IMR-90 (cell line): ENCODE data around the gene SH3RF3. TPM values are rescaled to one million over a fixed set of nuclear protein-coding genes. Genes with fewer than 3 reads are reported as not detected.

Experiments
- ATAC-seq: fragments of 200-7000 bp; cut with Tn5 transposase; 2 replicates; pipeline ENCODE4 v1.9.1; 2020; ENCODE audit warnings: low read depth, mild to moderate bottlenecking, moderate library complexity
- BruUV-seq: library from RNA; stranded (reverse); fragments of 400-500 nt; replicated peaks from 2 replicates; lab custom pipeline; 2021; lab: Mats Ljungman, UMichigan
- CTCF ChIA-PET: fragments of 300-600 bp; formaldehyde crosslinking; extraction: SDS; loops from one replicate; lab custom pipeline; 2021; ENCODE audit warnings: antibody characterized with exemption; lab: Yijun Ruan, JAX
- POLR2A ChIA-PET: fragments of 300-600 bp; sonication (Branson Sonifier 250); formaldehyde crosslinking; loops from one replicate; lab custom pipeline; 2022; ENCODE audit warnings: antibody characterized with exemption; ENCODE audit not compliant: unreplicated experiment; lab: Charles Lee
- DNase-seq: peaks from one replicate; pipeline ENCODE4 v3.0.0; 2013
- H2AFZ ChIP-seq: replicated peaks from 2 replicates; pipeline ENCODE3; 2013; ENCODE audit warnings: low read length, mild to moderate bottlenecking; ENCODE audit not compliant: poor library complexity
- H2AK5ac ChIP-seq: 2 replicates; pipeline ENCODE4 v1.6.1; 2013; ENCODE audit warnings: low read depth, low read length, inconsistent platforms
- H2AK9ac ChIP-seq: replicated peaks from 2 replicates; pipeline ENCODE3; 2013; ENCODE audit warnings: mild to moderate bottlenecking, low read depth, low read length, moderate library complexity; ENCODE audit not compliant: poor library complexity
- H2BK120ac ChIP-seq: 2 replicates; pipeline ENCODE4 v1.6.1; 2013; ENCODE audit warnings: low read depth, low read length, inconsistent platforms
- H2BK15ac ChIP-seq: 3 replicates; pipeline ENCODE4 v1.6.1; 2013; ENCODE audit warnings: low read depth, low read length, inconsistent platforms
- H2BK20ac ChIP-seq: 2 replicates; pipeline ENCODE4 v1.6.1; 2013; ENCODE audit warnings: low read depth, mild to moderate bottlenecking, inconsistent platforms, low read length, moderate library complexity
- H2BK5ac ChIP-seq: 2 replicates; pipeline ENCODE4 v1.6.1; 2013; ENCODE audit warnings: mild to moderate bottlenecking, low read depth, low read length, inconsistent platforms; ENCODE audit not compliant: poor library complexity, severe bottlenecking
- H3K14ac ChIP-seq: replicated peaks from 2 replicates; pipeline ENCODE4 v1.6.1; 2013; ENCODE audit warnings: low read depth, low read length, inconsistent platforms
- H3K18ac ChIP-seq: 2 replicates; pipeline ENCODE4 v1.6.1; 2013; ENCODE audit warnings: low read depth, low read length, control low read depth
- H3K23ac ChIP-seq: 2 replicates; pipeline ENCODE4 v1.6.1; 2013; ENCODE audit warnings: low read depth, low read length, inconsistent platforms
- H3K27ac ChIP-seq: 2 replicates; pipeline ENCODE4 v1.5.1; 2013; ENCODE audit warnings: mild to moderate bottlenecking, control low read depth, low read length; ENCODE audit not compliant: insufficient read depth
- H3K27me3 ChIP-seq: 2 replicates; pipeline ENCODE4 v1.6.1; 2013; ENCODE audit warnings: low read length; ENCODE audit not compliant: control insufficient read depth, insufficient read depth
- H3K36me3 ChIP-seq: 2 replicates; pipeline ENCODE4 v1.6.1; 2013; ENCODE audit warnings: low read length, mixed read lengths; ENCODE audit not compliant: control insufficient read depth, insufficient read depth
- H3K4ac ChIP-seq: 2 replicates; pipeline ENCODE4 v1.6.1; 2013; ENCODE audit warnings: low read depth, low read length, inconsistent platforms
- H3K4me1 ChIP-seq: 2 replicates; pipeline ENCODE4 v1.6.1; 2013; ENCODE audit warnings: low read length, mixed read lengths; ENCODE audit not compliant: control insufficient read depth, insufficient read depth
- H3K4me2 ChIP-seq: 2 replicates; pipeline ENCODE4 v1.6.1; 2013; ENCODE audit warnings: low read depth, mild to moderate bottlenecking, control low read depth, low read length, moderate library complexity
- H3K4me3 ChIP-seq: 2 replicates; pipeline ENCODE4 v1.5.1; 2013; ENCODE audit warnings: low read depth, mild to moderate bottlenecking, control low read depth, low read length, moderate library complexity; ENCODE audit not compliant: insufficient read depth
- H3K56ac ChIP-seq: 2 replicates; pipeline ENCODE4 v1.6.1; 2013; ENCODE audit warnings: low read length, inconsistent platforms; ENCODE audit not compliant: insufficient read depth; ENCODE audit errors: extremely low read depth
- H3K79me1 ChIP-seq, 2 experiments: 2 replicates each; pipeline ENCODE4 v1.6.1; 2013; ENCODE audit warnings: low read length in 2 of 2, inconsistent platforms in 1 of 2, low read depth in 1 of 2
- H3K9ac ChIP-seq: 2 replicates; pipeline ENCODE4 v1.6.1; 2013; ENCODE audit warnings: low read depth, low read length, control low read depth
- H3K9me1 ChIP-seq: 2 replicates; pipeline ENCODE4 v1.6.1; 2013; ENCODE audit warnings: low read length, inconsistent platforms; ENCODE audit not compliant: insufficient read depth
- H3K9me3 ChIP-seq: 2 replicates; pipeline ENCODE4 v1.6.1; 2013; ENCODE audit warnings: low read length; ENCODE audit not compliant: control insufficient read depth, insufficient read depth
- H4K20me1 ChIP-seq: 2 replicates; pipeline ENCODE4 v1.6.1; 2013; ENCODE audit warnings: low read length, inconsistent platforms; ENCODE audit not compliant: insufficient read depth
- H4K5ac ChIP-seq: 2 replicates; pipeline ENCODE4 v1.6.1; 2013; ENCODE audit warnings: mild to moderate bottlenecking, low read depth, low read length, control low read depth
- H4K8ac ChIP-seq, 2 experiments: 2 replicates each; pipeline ENCODE4 v1.6.1; 2013; ENCODE audit warnings: low read depth in 2 of 2, low read length in 2 of 2, control low read depth in 1 of 2, inconsistent platforms in 1 of 2
- H4K91ac ChIP-seq: 2 replicates; pipeline ENCODE4 v1.6.1; 2013; ENCODE audit warnings: low read depth, low read length, inconsistent platforms; ENCODE audit not compliant: insufficient read depth
- CEBPB ChIP-seq: IDR thresholded peaks from 2 replicates; pipeline ENCODE4 v1.6.1; 2012; ENCODE audit warnings: low read depth, low read length, improper control_type of control experiment
- CHD1 ChIP-seq: IDR thresholded peaks from 2 replicates; pipeline ENCODE4 v1.6.1; 2012; ENCODE audit warnings: low read depth, low read length, improper control_type of control experiment
- FOS ChIP-seq: fragments of 150-350 bp; IDR thresholded peaks from 2 replicates; pipeline ENCODE4 v1.6.1; 2016; ENCODE audit warnings: low read depth, low read length
- MAFK ChIP-seq: IDR thresholded peaks from 2 replicates; pipeline ENCODE4 v1.6.1; 2012; ENCODE audit warnings: low read depth, low read length, improper control_type of control experiment
- MAZ ChIP-seq: IDR thresholded peaks from 2 replicates; pipeline ENCODE4 v1.6.1; 2012; ENCODE audit warnings: low read depth, mild to moderate bottlenecking, low read length, improper control_type of control experiment, moderate library complexity, borderline replicate concordance
- MXI1 ChIP-seq: IDR thresholded peaks from 2 replicates; pipeline ENCODE4 v1.6.1; 2012; ENCODE audit warnings: low read depth, mild to moderate bottlenecking, low read length, moderate library complexity, borderline replicate concordance
- NFE2L2 ChIP-seq: fragments of 150-350 bp; IDR thresholded peaks from 2 replicates; pipeline ENCODE4 v1.6.1; 2016; ENCODE audit warnings: low read depth, mild to moderate bottlenecking, low read length
- POLR2A ChIP-seq: IDR thresholded peaks from 2 replicates; pipeline ENCODE4 v1.6.1; 2012; ENCODE audit warnings: mild to moderate bottlenecking, low read depth, low read length
- RAD21 ChIP-seq: IDR thresholded peaks from 2 replicates; pipeline ENCODE4 v1.6.1; 2012; ENCODE audit warnings: low read length, improper control_type of control experiment
- RCOR1 ChIP-seq: IDR thresholded peaks from 2 replicates; pipeline ENCODE4 v1.6.1; 2012; ENCODE audit warnings: mild to moderate bottlenecking, low read length, improper control_type of control experiment; ENCODE audit not compliant: insufficient replicate concordance
- RFX5 ChIP-seq: IDR thresholded peaks from 2 replicates; pipeline ENCODE4 v1.8.0; 2012; ENCODE audit warnings: low read depth, mild to moderate bottlenecking, low read length, moderate library complexity
- SMC3 ChIP-seq: fragments of 150-350 bp; IDR thresholded peaks from 2 replicates; pipeline ENCODE4 v1.6.1; 2016; ENCODE audit warnings: low read depth, mild to moderate bottlenecking, antibody characterized with exemption, low read length, moderate library complexity
- WGBS, 2 experiments: methylation state at CpG; one replicate each; pipeline versions ENCODE4 v1.1.5 to v1.1.7; 2013; ENCODE audit warnings: missing lambda C conversion rate in 2 of 2; ENCODE audit not compliant: insufficient read length in 1 of 2; ENCODE audit errors: extremely low coverage in 2 of 2; 5-methylcytosine and 5-hydroxymethylcytosine counted together
- dilution Hi-C: fragments of 300-500 bp; cut with HindIII; formaldehyde crosslinking; loops from one replicate; pipeline ENCODE4 v1.14.3; 2018; ENCODE audit warnings: low sequenced_read_pairs; ENCODE audit not compliant: unreplicated experiment
- in situ Hi-C: fragments of 300-500 bp; cut with MboI; formaldehyde crosslinking; loops from 3 replicates; pipeline ENCODE4 v1.14.3; 2019; ENCODE audit warnings: low sequenced_read_pairs, inconsistent platforms, mixed read lengths
- intact Hi-C: fragments of 100-400 bp; cut with micrococcal nuclease; formaldehyde crosslinking; loops from 2 replicates; pipeline ENCODE4 v1.10.0; 2022
- polyA plus RNA-seq, 3 experiments: library from polyadenylated mRNA; depleted of rRNA; stranded (reverse); fragments of >200 nt; gene quantifications; 2 replicates each; pipeline ENCODE4 v1.2.3, GENCODE V29; 2012; ENCODE audit warnings: low replicate concordance in 1 of 3
- total RNA-seq: library from RNA; depleted of rRNA; stranded (reverse); fragments of >200 nt; gene quantifications from 2 replicates; pipeline ENCODE4 v1.2.3, GENCODE V29; 2012
- TF ChIP-seq, protein P1 (sequence below): conservative IDR thresholded peaks from 2 replicates; pipeline ENCODE4 v1.5.1; 2012; ENCODE audit warnings: mild to moderate bottlenecking, low read depth, low read length, improper control_type of control experiment
- TF ChIP-seq, protein P2 (sequence below): fragments of 150-350 bp; IDR thresholded peaks from 2 replicates; pipeline ENCODE4 v1.6.1; 2016; ENCODE audit warnings: low read depth, mild to moderate bottlenecking, low read length, moderate library complexity, borderline replicate concordance

SH3RF3 gene
- total and polyA plus RNA-seq, 2 of the 4 experiments (the other 2 are of a cell fraction): 3.4 to 5.3 TPM

DNA sequence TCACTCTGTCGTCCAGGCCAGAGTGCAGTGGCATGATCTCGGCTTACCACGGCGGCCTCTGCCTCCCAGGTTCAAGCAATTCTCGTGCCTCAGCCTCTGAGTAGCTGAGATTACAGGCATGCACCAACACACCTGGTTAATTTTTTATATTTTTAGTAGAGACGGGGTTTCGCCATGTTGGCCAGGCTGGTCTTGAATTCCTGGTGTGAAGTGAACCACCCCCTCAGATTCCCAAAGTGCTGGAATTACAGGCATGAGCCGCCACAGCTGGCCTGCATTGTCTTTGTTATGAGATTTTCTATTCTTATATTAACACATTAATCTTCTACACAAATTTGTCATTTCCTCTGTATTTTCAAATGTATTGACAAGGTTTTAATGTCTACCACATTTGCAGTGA is 409.5 kb downstream of the SH3RF3 start:
- Histone ChIP-seq H4K5ac (no peak overlapping the region), H4K8ac (no peak overlapping the region), H3K27me3 (peaks cover 3% of the 10 kb centered on the region; the same call in 1 of the 2 replicates), H3K4me3 (no peak overlapping the region), H3K27ac (no peak overlapping the region), H3K79me1 (peaks cover 0 to 4% of the 10 kb centered on the region in 2 experiments; a peak in 1 of 4 replicates), H2AFZ (no peak overlapping the region), H3K23ac (no peak overlapping the region), H3K4me1 (peaks cover 6% of the 10 kb centered on the region), H2BK15ac (no peak overlapping the region), H3K9me1 (peaks cover 8% of the 10 kb centered on the region), H3K9ac (no peak overlapping the region), H2BK20ac (no peak overlapping the region), H4K91ac (no peak overlapping the region), H3K9me3 (no peaks in the 10 kb centered on the region), H3K4me2 (no peak overlapping the region), H3K14ac (no peak overlapping the region), H2AK5ac (no peak overlapping the region), H3K56ac (no peak overlapping the region), H3K36me3 (peaks cover 2% of the 10 kb centered on the region), H2AK9ac (no peak overlapping the region), H3K18ac (no peak overlapping the region), H4K20me1 (peaks cover 3% of the 10 kb centered on the region; the same call in 1 of the 2 replicates), H2BK5ac (no peak overlapping the region), H2BK120ac (no peak overlapping the region), H3K4ac (no peak overlapping the region)
- intact Hi-C loops: no loop called here
- no peak for DNase-seq
- BruUV-seq: no TSS peak
- WGBS, 2 experiments: 60% methylated on average over 1 of the region's 8 CpGs; no CpG with 5 or more reads in 1 of the 2 experiments
- TF ChIP-seq CHD1: no peak
- no peak for TF ChIP-seq RCOR1
- no peak for TF ChIP-seq FOS
- TF ChIP-seq RAD21: no peak
- TF ChIP-seq, protein P1, sequence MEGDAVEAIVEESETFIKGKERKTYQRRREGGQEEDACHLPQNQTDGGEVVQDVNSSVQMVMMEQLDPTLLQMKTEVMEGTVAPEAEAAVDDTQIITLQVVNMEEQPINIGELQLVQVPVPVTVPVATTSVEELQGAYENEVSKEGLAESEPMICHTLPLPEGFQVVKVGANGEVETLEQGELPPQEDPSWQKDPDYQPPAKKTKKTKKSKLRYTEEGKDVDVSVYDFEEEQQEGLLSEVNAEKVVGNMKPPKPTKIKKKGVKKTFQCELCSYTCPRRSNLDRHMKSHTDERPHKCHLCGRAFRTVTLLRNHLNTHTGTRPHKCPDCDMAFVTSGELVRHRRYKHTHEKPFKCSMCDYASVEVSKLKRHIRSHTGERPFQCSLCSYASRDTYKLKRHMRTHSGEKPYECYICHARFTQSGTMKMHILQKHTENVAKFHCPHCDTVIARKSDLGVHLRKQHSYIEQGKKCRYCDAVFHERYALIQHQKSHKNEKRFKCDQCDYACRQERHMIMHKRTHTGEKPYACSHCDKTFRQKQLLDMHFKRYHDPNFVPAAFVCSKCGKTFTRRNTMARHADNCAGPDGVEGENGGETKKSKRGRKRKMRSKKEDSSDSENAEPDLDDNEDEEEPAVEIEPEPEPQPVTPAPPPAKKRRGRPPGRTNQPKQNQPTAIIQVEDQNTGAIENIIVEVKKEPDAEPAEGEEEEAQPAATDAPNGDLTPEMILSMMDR: no peak
- TF ChIP-seq MXI1: no peak
- TF ChIP-seq CEBPB: no peak
- TF ChIP-seq NFE2L2: no peak
- TF ChIP-seq RFX5: no peak
- TF ChIP-seq MAZ: no peak
- TF ChIP-seq SMC3: no peak
- no peak for TF ChIP-seq POLR2A
- TF ChIP-seq, protein P2, sequence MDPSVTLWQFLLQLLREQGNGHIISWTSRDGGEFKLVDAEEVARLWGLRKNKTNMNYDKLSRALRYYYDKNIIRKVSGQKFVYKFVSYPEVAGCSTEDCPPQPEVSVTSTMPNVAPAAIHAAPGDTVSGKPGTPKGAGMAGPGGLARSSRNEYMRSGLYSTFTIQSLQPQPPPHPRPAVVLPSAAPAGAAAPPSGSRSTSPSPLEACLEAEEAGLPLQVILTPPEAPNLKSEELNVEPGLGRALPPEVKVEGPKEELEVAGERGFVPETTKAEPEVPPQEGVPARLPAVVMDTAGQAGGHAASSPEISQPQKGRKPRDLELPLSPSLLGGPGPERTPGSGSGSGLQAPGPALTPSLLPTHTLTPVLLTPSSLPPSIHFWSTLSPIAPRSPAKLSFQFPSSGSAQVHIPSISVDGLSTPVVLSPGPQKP: no peak
- TF ChIP-seq MAFK: no peak
- POLR2A ChIA-PET: no interaction called here
- no peak for ATAC-seq
- in situ Hi-C loops: no loop called here
- dilution Hi-C loops: no loop called here
- CTCF ChIA-PET: no interaction called here
